GM18508 (cell line): ENCODE results near the gene KCTD17.

Source experiments
- ATAC-seq: cut with Tn5 transposase; IDR thresholded peaks from one replicate; pipeline ENCODE4 v1.9.1; 2021; ENCODE audit warnings: moderate number of reproducible peaks; ENCODE audit not compliant: insufficient read depth, unreplicated experiment

Gene KCTD17, protein sequence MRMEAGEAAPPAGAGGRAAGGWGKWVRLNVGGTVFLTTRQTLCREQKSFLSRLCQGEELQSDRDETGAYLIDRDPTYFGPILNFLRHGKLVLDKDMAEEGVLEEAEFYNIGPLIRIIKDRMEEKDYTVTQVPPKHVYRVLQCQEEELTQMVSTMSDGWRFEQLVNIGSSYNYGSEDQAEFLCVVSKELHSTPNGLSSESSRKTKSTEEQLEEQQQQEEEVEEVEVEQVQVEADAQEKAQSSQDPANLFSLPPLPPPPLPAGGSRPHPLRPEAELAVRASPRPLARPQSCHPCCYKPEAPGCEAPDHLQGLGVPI

GRCh38 chr22:37051391-37052385, at the start of gene KCTD17:
TSS of gene KCTD17 (plus strand) at chr22:37051742. CDS start at chr22:37051761, 19 bp downstream.
- no peak for ATAC-seq

GRCh38 chr22:37001826-37002225, 49.7 kb upstream of the KCTD17 start:
- ATAC-seq: no peak

GRCh38 chr22:37002633-37003032, 48.9 kb upstream of the KCTD17 start:
- ATAC-seq: no peak

GRCh38 chr22:37007651-37008050, 43.9 kb upstream of the KCTD17 start:
- ATAC-seq: no peak

GRCh38 chr22:37008365-37008764, 43.2 kb upstream of the KCTD17 start:
- ATAC-seq: no peak

DNA sequence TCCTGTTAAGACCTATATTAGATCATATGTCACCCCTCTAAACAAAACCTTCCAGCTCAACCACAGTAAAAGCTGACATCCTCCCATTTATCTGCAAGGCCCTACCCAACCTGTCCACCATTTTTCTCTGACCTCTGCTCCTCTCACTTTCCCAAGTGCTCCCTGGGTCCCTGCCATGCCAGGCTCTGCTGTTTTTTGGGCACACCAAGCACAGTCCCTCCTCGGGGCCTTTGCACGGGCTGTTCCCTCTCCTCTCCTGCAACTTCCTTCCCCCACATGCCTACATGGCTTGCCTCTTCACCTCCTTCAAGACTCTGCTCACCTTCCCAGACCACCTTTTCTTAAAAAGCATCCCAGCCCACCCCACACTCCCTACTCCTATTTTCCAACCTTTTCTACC, 42.1 kb upstream of the KCTD17 start:
- no peak for ATAC-seq

- no peak for ATAC-seq
Measured at GRCh38 chr22:37010174-37010573, 41.4 kb upstream of the KCTD17 start.

DNA sequence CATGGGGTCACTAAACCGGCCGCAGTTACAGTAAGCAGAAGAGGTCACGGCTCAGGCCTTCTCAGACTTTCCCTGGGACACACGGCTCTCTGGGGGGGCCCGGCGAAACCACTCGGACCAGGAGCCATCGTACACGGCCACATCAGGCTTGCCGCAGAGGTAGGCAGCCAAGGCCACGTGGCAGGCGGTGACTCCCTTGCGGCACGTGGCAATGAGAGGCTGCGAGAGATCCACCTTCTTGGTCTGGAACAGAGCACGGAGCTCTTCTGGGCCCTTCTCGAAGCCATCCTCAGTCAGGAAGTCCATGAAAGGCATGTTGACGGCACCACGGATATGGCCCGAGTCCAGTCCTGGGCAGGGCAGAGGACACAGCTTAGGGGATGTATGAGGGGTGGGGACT, 40.6 kb upstream of the KCTD17 start:
- no peak for ATAC-seq

DNA sequence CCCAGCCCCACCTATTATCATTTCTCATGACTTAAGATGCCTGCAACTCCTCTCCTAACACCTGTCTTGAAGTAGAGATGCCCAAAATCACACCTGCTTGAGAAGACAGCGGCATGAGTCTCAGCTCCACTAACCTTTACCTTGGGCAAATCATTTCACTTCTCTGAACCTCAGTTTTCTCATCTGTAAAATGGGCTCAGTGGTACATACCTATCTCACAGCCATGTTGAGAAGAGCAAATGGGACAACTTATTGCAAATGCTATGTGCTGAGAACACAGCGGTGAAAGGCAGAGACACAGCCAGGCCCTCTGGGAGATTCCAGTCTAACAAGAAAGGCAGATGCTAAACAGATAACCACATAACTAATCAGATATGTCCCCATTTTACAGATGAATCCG, 40.1 kb upstream of the KCTD17 start:
- no peak for ATAC-seq

GRCh38 chr22:37012262-37012904, 39.2 kb upstream of the KCTD17 start:
- no peak for ATAC-seq

- ATAC-seq: no peak
Measured at GRCh38 chr22:37012956-37013355, 38.6 kb upstream of the KCTD17 start.

DNA sequence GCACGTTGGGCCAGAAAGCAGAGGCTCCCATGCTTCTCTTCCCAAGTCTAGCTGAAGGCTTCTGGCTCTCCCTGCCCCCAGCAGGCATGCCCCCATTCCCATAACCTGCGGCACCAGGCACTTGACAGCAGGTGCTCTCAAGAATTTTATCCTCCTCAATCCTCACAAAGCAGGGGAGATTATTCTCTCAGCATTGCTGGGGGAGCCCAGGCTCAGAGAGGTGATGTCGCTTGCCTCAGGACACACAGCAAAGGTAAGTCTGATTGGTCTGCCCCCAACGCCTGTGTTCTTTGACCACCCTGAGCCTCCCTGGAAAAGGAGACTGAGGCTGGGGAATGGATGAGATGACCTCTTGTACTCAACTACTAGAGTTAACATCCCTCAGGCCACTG, 37.1 kb upstream of the KCTD17 start:
- ATAC-seq: no peak

DNA sequence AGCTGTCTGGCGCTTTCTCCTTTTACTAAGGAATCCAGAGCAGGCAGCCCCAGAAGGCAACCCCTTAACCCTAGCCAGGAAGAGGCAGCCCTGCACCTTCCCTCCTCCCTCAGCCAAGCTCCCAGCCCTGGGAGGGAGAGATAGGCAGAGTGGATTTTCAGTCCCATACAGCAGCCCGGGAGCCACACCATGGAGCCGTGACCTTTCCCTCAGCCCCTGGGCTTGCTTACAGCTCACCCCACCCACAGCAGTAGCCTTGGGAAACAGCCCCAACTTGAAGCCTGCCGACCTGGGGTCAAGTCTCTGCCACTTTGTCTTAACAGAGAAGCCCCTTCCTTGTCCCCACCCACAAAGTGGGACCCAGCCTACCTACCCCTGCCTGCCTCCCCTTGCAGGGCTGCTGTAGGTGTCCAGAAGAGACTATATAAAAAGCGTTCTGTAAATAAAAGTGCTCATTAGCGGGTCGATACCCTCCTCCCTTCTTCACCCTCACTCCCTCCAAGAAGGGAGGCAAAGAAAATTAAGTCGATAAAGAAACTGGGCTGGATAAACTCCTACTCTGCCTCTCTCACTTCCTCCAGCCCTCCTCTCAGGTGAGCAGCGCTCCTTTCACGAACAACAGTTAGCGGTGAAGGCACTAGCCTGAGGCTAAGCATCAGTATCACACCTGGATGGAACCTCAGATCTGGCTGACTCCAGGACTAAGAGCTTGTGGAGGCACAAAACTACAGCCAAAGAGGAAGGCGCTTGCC, 36.5 kb upstream of the KCTD17 start:
- no peak for ATAC-seq

GRCh38 chr22:37015587-37015878, 36.0 kb upstream of the KCTD17 start:
- no peak for ATAC-seq

- ATAC-seq: no peak
Measured at GRCh38 chr22:37016134-37016910, 35.2 kb upstream of the KCTD17 start.

DNA sequence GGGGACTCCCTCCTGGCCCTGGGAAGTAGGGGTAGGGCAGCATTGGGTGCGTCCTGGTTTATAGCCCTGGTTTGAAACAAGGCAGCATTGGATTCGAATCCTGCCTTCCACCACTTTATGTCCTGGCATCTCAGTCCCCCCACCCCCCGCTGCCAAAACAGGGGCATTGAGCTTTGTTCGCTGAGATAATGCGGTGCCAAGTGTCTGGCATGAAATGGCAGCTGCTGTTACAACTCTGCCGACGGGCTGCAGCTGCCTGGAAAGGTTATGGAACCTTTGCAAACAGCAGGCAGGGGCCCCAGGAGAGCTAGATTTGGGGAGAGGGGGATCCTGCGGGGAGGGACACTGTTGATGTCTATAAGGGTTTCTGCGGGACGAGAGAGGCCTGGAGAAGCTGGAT, 34.2 kb upstream of the KCTD17 start:
- ATAC-seq: no peak

GRCh38 chr22:37018086-37018814, 33.3 kb upstream of the KCTD17 start:
- no peak for ATAC-seq

GRCh38 chr22:37018815-37019308, 32.7 kb upstream of the KCTD17 start:
- ATAC-seq: no peak
